Stimulated activated naive CD8-positive, alpha-beta T cell treated with anti-CD3 and anti-CD28 coated beads, Interleukin-15, amount 100 ng/mL, for 72 hours (primary cell): ENCODE data around the gene CAMTA1.

ENCODE experiments used
- ATAC-seq: fragments of 150-1000 bp; cut with Tn5 transposase; 2 replicates; pipeline ENCODE4 v1.10.0; 2021; ENCODE audit warnings: mild to moderate bottlenecking, moderate library complexity
- DNase-seq, 2 donors: peaks; one replicate each; pipeline ENCODE4 v3.0.0; 2021 to 2022
- H3K27ac Mint-ChIP-seq, 2 donors: one replicate each; pipeline ENCODE4 v1.8.0; 2022; ENCODE audit warnings: mild to moderate bottlenecking in 2 of 2, mixed read lengths in 2 of 2, moderate library complexity in 2 of 2
- H3K27me3 Mint-ChIP-seq: one replicate; pipeline ENCODE4 v1.8.0; 2022; ENCODE audit warnings: mixed read lengths
- H3K4me1 Mint-ChIP-seq: one replicate; pipeline ENCODE4 v1.8.0; 2022; ENCODE audit warnings: mild to moderate bottlenecking, mixed read lengths
- H3K4me3 Mint-ChIP-seq, 2 donors: one replicate each; pipeline ENCODE4 v1.8.0; 2022; ENCODE audit warnings: mild to moderate bottlenecking in 2 of 2, mixed read lengths in 2 of 2, moderate library complexity in 1 of 2
- H3K9me3 Mint-ChIP-seq, 2 donors: one replicate each; pipeline ENCODE4 v1.8.0; 2022; ENCODE audit warnings: mixed read lengths in 2 of 2

The CAMTA1 gene

GRCh38 chr1:7362947-7363346, 577.7 kb downstream of the CAMTA1 start:
- ATAC-seq (no peak), DNase-seq (no peak)
- no peaks in the 10 kb centered on the region for H3K9me3 Mint-ChIP-seq

GRCh38 chr1:7363450-7363849, 578.2 kb downstream of the CAMTA1 start:
- no peak overlapping the region for H3K4me3 Mint-ChIP-seq
- H3K4me1 Mint-ChIP-seq, result no peaks in the 10 kb centered on the region
- no peaks in the 10 kb centered on the region for H3K27me3 Mint-ChIP-seq
- ATAC-seq (no peak), DNase-seq (no peak)
- no peak overlapping the region for H3K27ac Mint-ChIP-seq
- no peaks in the 10 kb centered on the region for H3K9me3 Mint-ChIP-seq

More at GRCh38 chr1:7362947-7363346, 577.7 kb downstream of the CAMTA1 start:
- Mint-ChIP-seq H3K4me3 (no peak overlapping the region), H3K4me1 (no peaks in the 10 kb centered on the region), H3K27me3 (no peaks in the 10 kb centered on the region), H3K27ac (no peak overlapping the region)

GRCh38 chr1:7365706-7366105, 580.5 kb downstream of the CAMTA1 start:
- Mint-ChIP-seq H3K4me3 (no peak overlapping the region), H3K4me1 (no peaks in the 10 kb centered on the region), H3K27ac (no peak overlapping the region), H3K27me3 (no peaks in the 10 kb centered on the region), H3K9me3 (no peaks in the 10 kb centered on the region)
- DNase-seq, result no peak
- ATAC-seq, result no peak

- Mint-ChIP-seq H3K4me3 (no peak overlapping the region), H3K27me3 (no peaks in the 10 kb centered on the region), H3K27ac (no peak overlapping the region), H3K9me3 (no peaks in the 10 kb centered on the region), H3K4me1 (no peaks in the 10 kb centered on the region)
- ATAC-seq (no peak), DNase-seq (no peak)
Measured at GRCh38 chr1:7366286-7366954, 581.2 kb downstream of the CAMTA1 start.

GRCh38 chr1:7366955-7367665, 581.9 kb downstream of the CAMTA1 start:
- Mint-ChIP-seq H3K9me3 (no peaks in the 10 kb centered on the region), H3K4me1 (no peaks in the 10 kb centered on the region), H3K27ac (no peak overlapping the region), H3K27me3 (no peaks in the 10 kb centered on the region), H3K4me3 (no peak overlapping the region)
- DNase-seq (no peak), ATAC-seq (no peak)

- Mint-ChIP-seq H3K27me3 (peaks cover 10% of the 10 kb centered on the region), H3K4me1 (no peaks in the 10 kb centered on the region), H3K9me3 (no peaks in the 10 kb centered on the region), H3K27ac (no peak overlapping the region), H3K4me3 (no peak overlapping the region)
- DNase-seq (no peak), ATAC-seq (no peak)
Measured at GRCh38 chr1:7369866-7370265, 584.6 kb downstream of the CAMTA1 start.

- no peak for ATAC-seq
Measured at GRCh38 chr1:7371926-7372325, 586.7 kb downstream of the CAMTA1 start.

GRCh38 chr1:7372477-7373120, 587.3 kb downstream of the CAMTA1 start:
- Mint-ChIP-seq H3K27ac (no peak overlapping the region), H3K4me1 (no peaks in the 10 kb centered on the region), H3K4me3 (no peak overlapping the region), H3K27me3 (peaks cover 15% of the 10 kb centered on the region), H3K9me3 (no peaks in the 10 kb centered on the region)
- DNase-seq (no peak), ATAC-seq (no peak)

More at GRCh38 chr1:7371926-7372325, 586.7 kb downstream of the CAMTA1 start:
- Mint-ChIP-seq H3K4me3 (no peak overlapping the region), H3K27me3 (peaks cover 15% of the 10 kb centered on the region), H3K9me3 (no peaks in the 10 kb centered on the region), H3K4me1 (no peaks in the 10 kb centered on the region), H3K27ac (no peak overlapping the region)
- no peak for DNase-seq

GRCh38 chr1:7373251-7373650, 588.0 kb downstream of the CAMTA1 start:
- Mint-ChIP-seq H3K4me3 (no peak overlapping the region), H3K27me3 (peaks cover 15% of the 10 kb centered on the region), H3K9me3 (no peaks in the 10 kb centered on the region), H3K27ac (no peak overlapping the region), H3K4me1 (no peaks in the 10 kb centered on the region)
- ATAC-seq, result no peak
- no peak for DNase-seq

- H3K27me3 Mint-ChIP-seq, result peaks cover 15% of the 10 kb centered on the region
Measured at GRCh38 chr1:7373876-7374562, 588.8 kb downstream of the CAMTA1 start.

GRCh38 chr1:7374563-7375160, 589.4 kb downstream of the CAMTA1 start:
- Mint-ChIP-seq H3K27ac (no peak overlapping the region), H3K4me3 (no peak overlapping the region), H3K4me1 (no peaks in the 10 kb centered on the region), H3K27me3 (peaks cover 18% of the 10 kb centered on the region), H3K9me3 (no peaks in the 10 kb centered on the region)
- ATAC-seq (no peak), DNase-seq (no peak)

More at GRCh38 chr1:7373876-7374562, 588.8 kb downstream of the CAMTA1 start:
- H3K4me3 Mint-ChIP-seq, result no peak overlapping the region
- H3K27ac Mint-ChIP-seq, result no peak overlapping the region
- no peaks in the 10 kb centered on the region for H3K9me3 Mint-ChIP-seq
- DNase-seq (no peak), ATAC-seq (no peak)
- H3K4me1 Mint-ChIP-seq, result no peaks in the 10 kb centered on the region

GRCh38 chr1:7375329-7375728, 590.1 kb downstream of the CAMTA1 start:
- Mint-ChIP-seq H3K27me3 (peaks cover 22% of the 10 kb centered on the region), H3K4me1 (no peaks in the 10 kb centered on the region), H3K27ac (no peak overlapping the region), H3K9me3 (no peaks in the 10 kb centered on the region), H3K4me3 (no peak overlapping the region)
- DNase-seq, result no peak
- ATAC-seq, result no peak

GRCh38 chr1:7375781-7376660, 590.8 kb downstream of the CAMTA1 start:
- Mint-ChIP-seq H3K9me3 (no peaks in the 10 kb centered on the region), H3K27me3 (peaks cover 22% of the 10 kb centered on the region), H3K4me1 (no peaks in the 10 kb centered on the region), H3K27ac (peak overlapping the region in 1 of 2 donors; percentile 56), H3K4me3 (no peak overlapping the region)
- DNase-seq, result no peak
- ATAC-seq, result no peak

GRCh38 chr1:7376676-7377075, 591.4 kb downstream of the CAMTA1 start:
- Mint-ChIP-seq H3K4me3 (no peak overlapping the region), H3K4me1 (no peaks in the 10 kb centered on the region), H3K27me3 (peaks cover 22% of the 10 kb centered on the region), H3K27ac (no peak overlapping the region), H3K9me3 (no peaks in the 10 kb centered on the region)
- no peak for ATAC-seq
- no peak for DNase-seq
